K562 (cell line): Measurements from ENCODE around the gene PTPRF.

Source experiments
- CBX8 ChIP-seq: fragments of 200-600 bp; sonication (generic); IDR thresholded peaks from 2 replicates; pipeline ENCODE4 v1.6.1; 2012; ENCODE audit warnings: borderline replicate concordance, mixed run types, low read depth, mild to moderate bottlenecking, moderate library complexity, mixed read lengths, low read length, control low read depth, inconsistent platforms; ENCODE audit not compliant: poor library complexity, severe bottlenecking; ENCODE audit errors: extremely low read depth
- CTCF ChIP-seq, 3 experiments: IDR thresholded peaks in 2 of 3; conservative IDR thresholded peaks in 1 of 3; 2 replicates each; pipeline ENCODE4 v1.5.1; 2011 to 2012; ENCODE audit warnings: low read length in 3 of 3, mild to moderate bottlenecking in 3 of 3, control low read depth in 2 of 3, improper control_type of control experiment in 1 of 3, inconsistent platforms in 1 of 3, low read depth in 1 of 3, mixed read lengths in 1 of 3, moderate library complexity in 1 of 3; ENCODE audit not compliant: insufficient read depth in 2 of 3
- FOXA1 ChIP-seq: fragments of 450-650 bp; IDR thresholded peaks from 2 replicates; pipeline ENCODE4 v1.6.1; 2016; ENCODE audit warnings: mild to moderate bottlenecking, borderline replicate concordance
- POLR2AphosphoS2 ChIP-seq: IDR thresholded peaks from 2 replicates; pipeline ENCODE4 v1.6.1; 2012; ENCODE audit warnings: low read length, improper control_type of control experiment
- RERE ChIP-seq: sonication (generic); formaldehyde crosslinking; IDR thresholded peaks from 2 replicates; pipeline ENCODE4 v1.8.0; 2023; ENCODE audit warnings: missing genetic modification reagents, mild to moderate bottlenecking, borderline replicate concordance
- SMAD4 ChIP-seq: fragments of 250-450 bp; sonication (Bioruptor Pico); conservative IDR thresholded peaks from 2 replicates; pipeline ENCODE4 v1.8.0; 2021; ENCODE audit warnings: inconsistent platforms, mild to moderate bottlenecking, moderate library complexity
- TARDBP ChIP-seq: fragments of 450-650 bp; IDR thresholded peaks from 2 replicates; pipeline ENCODE4 v1.6.1; 2016
- ZKSCAN1 ChIP-seq: fragments of 150-350 bp; IDR thresholded peaks from 2 replicates; pipeline ENCODE4 v1.6.1; 2016; ENCODE audit warnings: low read depth, low read length

- no peak for TF ChIP-seq SMAD4 (CRISPR knock-in tag)
- no peak for TF ChIP-seq TARDBP
- TF ChIP-seq POLR2AphosphoS2 = no peak
- no peak for TF ChIP-seq ZKSCAN1
- TF ChIP-seq CTCF (IDR thresholded peaks at IDR 0.05 in 2 of 3, conservative IDR thresholded peaks at IDR 0.05 in 1 of 3; ENCODE audit: insufficient read depth in 2 of 3, low read depth in 1 of 3, low read length in 3 of 3) = no peak
- no peak for TF ChIP-seq RERE (CRISPR knock-in tag)
- no peak for TF ChIP-seq CBX8
- TF ChIP-seq FOXA1 = no peak
Observed at GRCh38 chr1:43651188-43651587, 120.5 kb downstream of the PTPRF start.
